ENCODE data around the gene FRRS1L.

GRCh38 chr9:109164042-109164441 is 3.0 kb downstream of the FRRS1L start:
- TF ChIP-seq CTCF (conservative IDR thresholded peaks at IDR 0.05 in 1 of 2, IDR thresholded peaks at IDR 0.05 in 1 of 2; ENCODE audit: low read depth in 1 of 2, low read length in 2 of 2) (no peak), EZH2 (IDR thresholded peaks at IDR 0.05; ENCODE audit: low read length, missing control alignments) (no peak)
